Measurements from ENCODE around the gene KCTD5.

- TF ChIP-seq CTCF (conservative IDR thresholded peaks at IDR 0.05; ENCODE audit: low read length) (no peak), EZH2phosphoT487 (IDR thresholded peaks at IDR 0.05; ENCODE audit: borderline replicate concordance) (no peak)
Observed at GRCh38 chr16:2745116-2745890, 63.0 kb downstream of the KCTD5 start.

Data from Loucy (cell line).